NCI-H2196 treated with DMSO at 0.1 percent for 48 hours (cell line): ENCODE measurements around the gene ACSM5.

Experiments
- DNase-seq: peaks from one replicate; lab custom pipeline; 2025; ENCODE audit not compliant: unreplicated experiment; lab: John Stamatoyannopoulos, UW

The ACSM5 gene

GRCh38 chr16:20409398-20410120 lies at the start of gene ACSM5:
Gene ACSM5, plus strand, starts transcription at chr16:20409534. Its CDS starts 1,951 bp downstream, at chr16:20411485.
- DNase-seq, result peak; percentile 12

- DNase-seq, result no peak
These were observed 49.3 kb upstream of the ACSM5 start for GRCh38 chr16:20359997-20360396.

- DNase-seq, result no peak
These were observed 46.1 kb upstream of the ACSM5 start for GRCh38 chr16:20363191-20363590.

- no peak for DNase-seq
These were observed 45.3 kb upstream of the ACSM5 start for GRCh38 chr16:20364051-20364450.

GRCh38 chr16:20369452-20370054 lies 39.8 kb upstream of the ACSM5 start:
- DNase-seq, result no peak

- DNase-seq, result no peak
These were observed 36.6 kb upstream of the ACSM5 start for GRCh38 chr16:20372701-20373100.

- DNase-seq, result no peak
These were observed 32.2 kb upstream of the ACSM5 start for GRCh38 chr16:20377181-20377580.

GRCh38 chr16:20380782-20381181 lies 28.6 kb upstream of the ACSM5 start:
- no peak for DNase-seq

- DNase-seq, result no peak
These were observed 27.0 kb upstream of the ACSM5 start for GRCh38 chr16:20382202-20382948.

GRCh38 chr16:20383106-20384029 lies 26.0 kb upstream of the ACSM5 start:
- peak; percentile 84 for DNase-seq

GRCh38 chr16:20385844-20386832 lies 23.2 kb upstream of the ACSM5 start:
- DNase-seq, result peak; percentile 48

GRCh38 chr16:20387978-20388377 lies 21.4 kb upstream of the ACSM5 start:
- DNase-seq, result no peak

GRCh38 chr16:20388854-20389253 lies 20.5 kb upstream of the ACSM5 start:
- DNase-seq, result no peak

- DNase-seq, result no peak
These were observed 18.3 kb upstream of the ACSM5 start for GRCh38 chr16:20391045-20391444.

- DNase-seq, result no peak
These were observed 15.3 kb upstream of the ACSM5 start for GRCh38 chr16:20393801-20394577.

GRCh38 chr16:20395946-20396345 lies 13.4 kb upstream of the ACSM5 start:
- DNase-seq, result no peak

GRCh38 chr16:20396846-20397467 lies 12.4 kb upstream of the ACSM5 start:
- DNase-seq, result no peak

- DNase-seq, result no peak
These were observed 11.8 kb upstream of the ACSM5 start for GRCh38 chr16:20397468-20398074.
